Suprapubic skin (tissue), 4 donors: Measurements from ENCODE around the gene TNIK.

Experiments
- CTCF ChIP-seq, 2 donors: fragments of 200-600 bp in 1 of 2; fragments of 450-650 bp in 1 of 2; sonication (generic) in 1 of 2; IDR thresholded peaks; one replicate each; pipeline ENCODE4 v1.5.1; 2016 to 2019; ENCODE audit warnings: antibody characterized with exemption in 2 of 2, mild to moderate bottlenecking in 1 of 2, moderate library complexity in 1 of 2
- POLR2A ChIP-seq, 2 donors: fragments of 450-650 bp; IDR thresholded peaks; one replicate each; pipeline ENCODE4 v1.6.1; 2017; ENCODE audit warnings: antibody characterized with exemption in 2 of 2, mild to moderate bottlenecking in 2 of 2, moderate library complexity in 2 of 2
- POLR2AphosphoS5 ChIP-seq, 3 donors: sonication (generic); formaldehyde crosslinking; IDR thresholded peaks; one replicate each; pipeline ENCODE4 v1.6.1; 2017; ENCODE audit warnings: antibody characterized with exemption in 3 of 3

GRCh38 chr3:171228240-171228639 is 232.0 kb downstream of the TNIK start:
- TF ChIP-seq CTCF (IDR thresholded peaks at IDR 0.05) (no peak), POLR2AphosphoS5 (IDR thresholded peaks at IDR 0.05) (no peak), POLR2A (IDR thresholded peaks at IDR 0.05) (no peak)
